ENCODE data around the gene PPP6R3.
A peak's percentile ranks its signal among the peaks of the same experiment; 100 is the strongest.

The PPP6R3 gene

GRCh38 chr11:68569357-68569756, 108.8 kb downstream of the PPP6R3 start:
- no peaks in the 10 kb centered on the region for H3K9me3 ChIP-seq (ENCODE audit: insufficient read depth, low read length, severe bottlenecking)
- TF ChIP-seq EZH2 (IDR thresholded peaks at IDR 0.05; ENCODE audit: borderline replicate concordance, low read depth, low read length, severe bottlenecking) (no peak), CTCF (IDR thresholded peaks at IDR 0.05; ENCODE audit: borderline replicate concordance, extremely low read depth, low read length, poor library complexity, severe bottlenecking) (no peak)
- no peaks in the 10 kb centered on the region for H3K4me1 ChIP-seq (ENCODE audit: insufficient read depth, low read length)
- no peaks in the 10 kb centered on the region for H3K27me3 ChIP-seq (ENCODE audit: insufficient read depth, low read length, poor library complexity)
- peaks cover 93% of the 10 kb centered on the region for H3K36me3 ChIP-seq (ENCODE audit: insufficient read depth, low read length)
- no peak overlapping the region for H2AFZ ChIP-seq (ENCODE audit: low read depth, low read length)
- H3K79me2 ChIP-seq (ENCODE audit: insufficient read depth, low read length) = peaks cover 36% of the 10 kb centered on the region
- DNase-seq = no peak
- no peak overlapping the region for H3K9ac ChIP-seq (ENCODE audit: low read depth, low read length)
- H3K4me3 ChIP-seq (ENCODE audit: low read depth in 1 of 2, low read length in 2 of 2) = no peak overlapping the region
- H4K20me1 ChIP-seq (ENCODE audit: insufficient read depth, low read length) = peaks cover 24% of the 10 kb centered on the region; the same call in 1 of the 2 replicates
- ATAC-seq (ENCODE audit: insufficient read depth, low read depth) = peak; percentile 64
- no peak overlapping the region for H3K4me2 ChIP-seq (ENCODE audit: insufficient read depth, low read length)
- H3K27ac ChIP-seq (ENCODE audit: low read length) = no peak overlapping the region

DNA sequence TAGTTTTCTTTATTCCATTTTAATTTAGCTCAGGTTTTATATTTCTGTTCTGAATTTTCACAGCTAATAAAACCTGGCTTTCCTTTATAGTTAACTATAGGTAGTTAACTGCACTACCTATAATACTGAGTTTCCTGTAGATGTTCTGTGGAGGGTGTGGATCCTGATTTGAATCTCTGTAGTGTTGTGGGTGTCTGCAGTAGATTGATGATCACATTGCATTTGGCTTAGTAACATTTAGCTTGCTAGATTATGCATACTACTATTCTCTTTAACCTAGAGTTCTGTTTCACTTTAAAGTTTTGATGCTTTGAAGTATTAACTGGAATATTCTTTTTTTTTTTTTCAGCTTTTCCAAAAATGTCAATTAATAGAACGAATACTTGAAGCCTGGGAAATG, 110.1 kb downstream of the PPP6R3 start:
- Histone ChIP-seq H3K4me3 (ENCODE audit: low read depth in 1 of 2, low read length in 2 of 2) (no peak overlapping the region), H3K4me1 (ENCODE audit: insufficient read depth, low read length) (no peaks in the 10 kb centered on the region), H3K9me3 (ENCODE audit: insufficient read depth, low read length, severe bottlenecking) (no peaks in the 10 kb centered on the region), H3K27me3 (ENCODE audit: insufficient read depth, low read length, poor library complexity) (no peaks in the 10 kb centered on the region), H3K9ac (ENCODE audit: low read depth, low read length) (no peak overlapping the region), H2AFZ (ENCODE audit: low read depth, low read length) (no peak overlapping the region), H3K36me3 (ENCODE audit: insufficient read depth, low read length) (peaks cover 93% of the 10 kb centered on the region), H3K27ac (ENCODE audit: low read length) (no peak overlapping the region), H3K79me2 (ENCODE audit: insufficient read depth, low read length) (peaks cover 27% of the 10 kb centered on the region), H3K4me2 (ENCODE audit: insufficient read depth, low read length) (no peak overlapping the region), H4K20me1 (ENCODE audit: insufficient read depth, low read length) (peaks cover 17% of the 10 kb centered on the region; the same call in 1 of the 2 replicates)
- DNase-seq (no peak), ATAC-seq (ENCODE audit: insufficient read depth, low read depth) (no peak)
- TF ChIP-seq CTCF (IDR thresholded peaks at IDR 0.05; ENCODE audit: borderline replicate concordance, extremely low read depth, low read length, poor library complexity, severe bottlenecking) (no peak), EZH2 (IDR thresholded peaks at IDR 0.05; ENCODE audit: borderline replicate concordance, low read depth, low read length, severe bottlenecking) (no peak)

DNA sequence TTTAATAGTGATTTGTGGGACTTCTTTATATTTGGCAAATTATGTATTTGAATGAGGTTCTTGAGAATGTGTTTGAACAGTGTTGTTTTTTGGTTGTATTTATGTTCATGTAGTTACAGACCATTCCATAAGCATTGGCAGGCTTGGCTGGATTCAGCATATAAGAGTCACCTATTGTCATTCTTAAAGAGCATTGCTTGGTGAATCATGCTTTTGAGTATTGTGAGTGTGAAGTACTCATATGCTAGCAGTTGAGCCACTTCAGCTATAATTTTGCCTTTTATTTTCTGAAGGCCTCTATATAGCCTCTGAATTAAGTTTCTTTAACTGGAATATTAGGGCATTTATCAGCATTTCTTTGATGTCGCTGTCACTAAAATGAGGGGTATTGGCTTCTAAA, 113.8 kb downstream of the PPP6R3 start:
- Histone ChIP-seq H3K27ac (ENCODE audit: low read length) (no peak overlapping the region), H3K36me3 (ENCODE audit: insufficient read depth, low read length) (peaks cover 96% of the 10 kb centered on the region), H4K20me1 (ENCODE audit: insufficient read depth, low read length) (peaks cover 11% of the 10 kb centered on the region; the same call in 1 of the 2 replicates), H3K79me2 (ENCODE audit: insufficient read depth, low read length) (peaks cover 19% of the 10 kb centered on the region), H2AFZ (ENCODE audit: low read depth, low read length) (no peak overlapping the region), H3K4me1 (ENCODE audit: insufficient read depth, low read length) (no peaks in the 10 kb centered on the region), H3K4me3 (ENCODE audit: low read depth in 1 of 2, low read length in 2 of 2) (no peak overlapping the region), H3K4me2 (ENCODE audit: insufficient read depth, low read length) (no peak overlapping the region), H3K9me3 (ENCODE audit: insufficient read depth, low read length, severe bottlenecking) (no peaks in the 10 kb centered on the region), H3K9ac (ENCODE audit: low read depth, low read length) (no peak overlapping the region), H3K27me3 (ENCODE audit: insufficient read depth, low read length, poor library complexity) (no peaks in the 10 kb centered on the region)
- no peak for TF ChIP-seq EZH2 (IDR thresholded peaks at IDR 0.05; ENCODE audit: borderline replicate concordance, low read depth, low read length, severe bottlenecking)
- no peak for TF ChIP-seq CTCF (IDR thresholded peaks at IDR 0.05; ENCODE audit: borderline replicate concordance, extremely low read depth, low read length, poor library complexity, severe bottlenecking)
- no peak for DNase-seq
- no peak for ATAC-seq (ENCODE audit: insufficient read depth, low read depth)
